Caki2 (cell line): ENCODE measurements around the gene WWC2. TPM values are rescaled to one million over a fixed set of nuclear protein-coding genes. Genes with fewer than 3 reads are reported as not detected.
A peak's percentile ranks its signal among the peaks of the same experiment; 100 is the strongest.

Source experiments
- DNase-seq: peaks from one replicate; pipeline ENCODE4 v3.0.0-alpha.2; 2015; ENCODE audit warnings: low read depth
- in situ Hi-C: cut with HindIII; loops from 2 replicates; pipeline ENCODE4 v1.10.0; 2016; ENCODE audit warnings: low sequenced_read_pairs, low pct_unique_long_range_greater_than_20kb, mixed read lengths
- total RNA-seq: library from RNA; depleted of rRNA; stranded (reverse); fragments of >200 nt; shearing (Covaris generic); gene quantifications from 2 replicates; pipeline ENCODE4 v1.2.3, GENCODE V29; 2014; ENCODE audit warnings: low replicate concordance

Gene WWC2
- total RNA-seq, 1 experiment from 2014 or later, result 8.3 TPM

DNA sequence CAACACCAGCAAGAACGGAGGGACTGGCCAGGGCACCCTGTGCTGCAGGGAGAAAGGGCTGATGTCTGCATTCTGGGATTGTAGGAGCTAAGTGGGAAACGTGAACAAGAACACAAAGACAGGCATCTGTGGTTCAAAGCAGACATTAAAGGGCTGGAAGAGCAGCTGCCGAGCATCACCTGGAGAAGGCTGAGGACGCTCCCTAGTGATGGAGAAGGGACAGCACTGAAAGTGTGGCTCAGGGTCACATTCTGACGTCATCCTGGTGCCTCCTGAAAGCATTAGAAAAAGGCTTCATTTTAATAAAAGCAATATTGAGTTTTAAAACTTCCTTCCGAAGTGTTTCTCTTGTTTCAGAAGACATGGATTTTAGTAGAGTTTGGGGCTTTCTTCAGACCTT lies 158.8 kb downstream of the WWC2 start:
- in situ Hi-C loops, result loop anchor here (25.0 kb wide), 1 partner anchor 321 kb away; no protein-coding TSS in a partner anchor
- DNase-seq, result no peak

DNA sequence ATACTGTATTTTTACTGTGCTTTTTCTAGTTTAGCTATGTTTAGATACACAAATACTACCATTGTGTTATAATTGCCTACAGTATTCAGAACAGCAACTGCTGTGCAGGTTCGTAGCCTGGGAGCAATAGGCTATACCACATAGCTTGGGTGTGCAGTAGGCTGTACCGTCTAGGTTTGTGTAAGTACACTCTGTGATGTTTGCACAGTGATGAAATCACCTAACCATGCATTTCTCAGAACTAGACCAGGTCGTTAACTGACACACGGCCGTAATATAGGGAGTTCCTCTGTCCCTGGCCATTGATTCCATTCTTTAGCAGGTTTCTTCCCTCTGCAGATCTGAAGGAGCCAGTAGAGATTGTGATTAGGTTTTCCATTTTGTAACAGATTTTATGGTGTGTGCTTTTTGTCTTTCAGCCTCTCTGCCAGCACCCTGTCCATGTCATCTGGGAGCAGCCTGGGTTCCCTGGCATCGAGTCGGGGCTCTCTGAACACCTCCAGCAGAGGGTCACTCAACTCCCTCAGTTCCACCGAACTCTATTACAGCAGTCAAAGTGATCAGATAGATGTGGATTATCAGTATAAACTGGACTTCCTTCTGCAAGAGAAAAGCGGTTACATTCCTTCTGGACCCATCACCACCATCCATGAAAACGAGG lies 161.6 kb downstream of the WWC2 start:
- in situ Hi-C loops, result loop anchor here (25.0 kb wide), 1 partner anchor 323 kb away; no protein-coding TSS in a partner anchor
- no peak for DNase-seq

DNA sequence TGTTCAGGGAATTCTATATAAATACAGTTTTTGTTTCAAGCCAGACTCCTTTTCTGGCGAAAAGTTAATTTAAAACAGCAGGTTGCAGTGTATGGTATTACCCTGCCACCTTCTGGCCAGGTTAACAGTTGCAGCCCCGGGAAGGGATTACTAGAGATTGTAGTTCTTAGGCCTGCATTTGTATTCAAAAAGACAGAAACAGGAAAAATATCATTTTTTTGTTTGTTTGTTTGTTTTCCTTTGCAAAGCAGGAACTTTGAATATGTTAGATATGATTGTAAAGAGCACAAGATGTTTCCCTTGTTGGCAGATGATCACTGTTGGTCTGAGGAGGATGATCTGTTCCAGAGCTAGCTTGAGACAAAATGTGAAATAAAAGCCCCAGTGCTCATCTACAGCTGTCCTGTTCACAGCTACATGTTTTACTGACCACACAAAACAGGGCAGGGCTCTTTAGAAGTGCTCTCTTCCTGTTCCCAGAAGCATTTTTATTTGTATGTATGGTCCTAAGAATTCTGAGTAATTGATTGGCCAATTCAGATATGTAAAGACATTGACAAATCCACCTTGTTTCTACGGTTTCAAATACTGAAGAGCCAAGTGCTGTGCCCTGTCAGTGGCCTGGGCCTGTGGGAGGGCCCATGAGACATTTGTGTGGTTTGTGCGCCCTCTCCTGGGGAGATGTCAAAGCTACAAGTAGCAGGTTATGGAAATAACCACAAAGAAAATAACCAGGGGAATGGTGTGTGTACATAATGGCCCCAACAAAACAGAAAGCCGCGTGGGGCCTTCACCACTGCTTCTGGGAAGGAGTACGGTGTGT lies 163.1 kb downstream of the WWC2 start:
- in situ Hi-C loops, result loop anchor here (25.0 kb wide), 1 partner anchor 325 kb away; no protein-coding TSS in a partner anchor

DNA sequence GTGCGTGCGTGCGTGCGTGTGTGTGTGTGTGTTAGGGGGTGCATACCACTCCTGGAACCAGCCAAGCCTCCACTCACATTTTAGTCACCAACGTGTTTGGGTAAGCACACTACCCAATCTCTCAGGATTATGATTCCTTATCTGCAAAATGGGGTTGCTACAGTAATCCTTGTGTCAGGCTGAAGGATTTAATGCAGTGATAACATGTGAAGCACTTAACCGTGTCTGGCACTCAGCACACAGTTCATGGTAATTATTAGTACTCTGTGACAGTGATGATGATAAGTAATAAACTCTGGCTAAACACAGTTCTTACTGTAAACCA lies 163.7 kb downstream of the WWC2 start:
- in situ Hi-C loops, result loop anchor here (25.0 kb wide), 1 partner anchor 325 kb away; no protein-coding TSS in a partner anchor

More for the DNA sequence above, 163.1 kb downstream of the WWC2 start:
- DNase-seq, result peak; percentile 69

DNA sequence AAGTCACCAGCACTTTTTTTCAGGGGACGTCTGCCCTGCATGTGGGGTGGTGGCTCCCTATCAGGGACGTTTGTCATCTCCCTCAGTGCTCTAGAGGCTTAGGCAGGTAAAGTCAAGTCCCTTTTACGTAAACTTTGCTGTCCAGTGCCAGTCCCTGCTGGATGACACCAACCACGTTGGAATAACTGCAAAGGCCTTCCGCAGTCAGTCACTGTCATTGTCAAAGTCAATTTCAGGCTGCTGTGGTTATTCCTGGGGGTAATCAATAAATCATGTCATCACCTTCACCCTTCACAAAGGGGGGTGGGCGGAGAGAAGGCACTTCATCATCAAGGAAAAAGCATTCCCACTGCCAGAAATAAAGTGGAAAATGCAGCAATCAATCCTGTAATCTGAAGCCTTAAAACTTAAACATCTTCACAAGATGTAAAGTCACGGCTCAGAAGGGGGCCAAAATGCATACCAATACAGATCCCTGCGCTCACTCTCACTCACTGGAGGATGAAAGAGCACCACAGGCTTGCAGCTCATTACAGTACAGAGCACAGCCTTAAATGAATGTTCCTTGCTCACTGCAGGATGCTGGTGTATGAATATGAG lies 164.8 kb downstream of the WWC2 start:
- in situ Hi-C loops, result loop anchor here (25.0 kb wide), 1 partner anchor 327 kb away; no protein-coding TSS in a partner anchor

More for the DNA sequence above, 163.7 kb downstream of the WWC2 start:
- DNase-seq, result no peak

DNA sequence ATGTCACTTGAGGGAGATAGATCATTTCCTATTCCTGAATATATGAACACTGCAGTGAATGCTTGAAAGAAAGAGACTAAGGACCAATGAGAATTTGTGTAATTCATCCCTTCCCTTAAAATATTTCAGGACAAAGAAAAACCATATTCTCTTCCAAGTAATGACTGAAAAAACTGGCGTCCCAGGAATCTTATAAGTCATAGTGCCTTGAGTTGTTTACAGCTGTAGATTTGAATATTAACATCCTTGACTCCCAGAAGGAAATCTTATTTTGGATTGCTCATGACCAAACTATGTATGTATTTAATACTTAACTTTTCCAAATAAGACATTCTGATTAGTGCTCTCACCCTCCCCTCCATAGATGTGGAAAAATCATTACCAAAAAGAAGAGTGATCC lies 165.6 kb downstream of the WWC2 start:
- in situ Hi-C loops, result loop anchor here (25.0 kb wide), 1 partner anchor 327 kb away; no protein-coding TSS in a partner anchor

More for the DNA sequence above, 164.8 kb downstream of the WWC2 start:
- no peak for DNase-seq

GRCh38 chr4:183266371-183266770 lies 167.3 kb downstream of the WWC2 start:
- no peak for DNase-seq
- in situ Hi-C loops, result loop anchor here (25.0 kb wide), 1 partner anchor 329 kb away; no protein-coding TSS in a partner anchor

More for the DNA sequence above, 165.6 kb downstream of the WWC2 start:
- DNase-seq, result no peak

DNA sequence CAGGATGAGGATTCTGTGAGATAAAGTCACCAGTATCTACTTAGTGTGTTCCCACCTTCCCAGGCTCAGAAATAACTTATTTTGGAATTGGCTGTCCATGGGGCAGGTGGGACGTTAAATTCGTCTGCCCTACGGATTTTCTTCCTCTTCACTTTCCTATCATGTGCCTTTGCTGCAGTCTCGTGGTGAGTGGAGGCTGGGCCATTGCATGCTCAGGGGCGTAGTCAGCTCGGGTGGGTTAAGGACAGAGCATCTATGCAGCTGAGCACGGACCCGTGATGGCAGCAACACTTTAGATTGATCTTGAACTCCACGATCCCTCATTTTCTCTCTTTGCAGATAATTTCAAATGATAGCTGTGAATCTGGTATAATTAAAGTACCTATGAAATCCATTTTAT lies 169.5 kb downstream of the WWC2 start:
- in situ Hi-C loops, result loop anchor here (25.0 kb wide), 1 partner anchor 331 kb away; no protein-coding TSS in a partner anchor
- DNase-seq, result no peak

- in situ Hi-C loops, result loop anchor here (25.0 kb wide), 1 partner anchor 335 kb away; no protein-coding TSS in a partner anchor
- DNase-seq, result no peak
Measured at GRCh38 chr4:183272384-183272783, 173.3 kb downstream of the WWC2 start.

- in situ Hi-C loops, result no loop called here
- DNase-seq, result no peak
Measured at GRCh38 chr4:183276106-183276505, 177.0 kb downstream of the WWC2 start.

DNA sequence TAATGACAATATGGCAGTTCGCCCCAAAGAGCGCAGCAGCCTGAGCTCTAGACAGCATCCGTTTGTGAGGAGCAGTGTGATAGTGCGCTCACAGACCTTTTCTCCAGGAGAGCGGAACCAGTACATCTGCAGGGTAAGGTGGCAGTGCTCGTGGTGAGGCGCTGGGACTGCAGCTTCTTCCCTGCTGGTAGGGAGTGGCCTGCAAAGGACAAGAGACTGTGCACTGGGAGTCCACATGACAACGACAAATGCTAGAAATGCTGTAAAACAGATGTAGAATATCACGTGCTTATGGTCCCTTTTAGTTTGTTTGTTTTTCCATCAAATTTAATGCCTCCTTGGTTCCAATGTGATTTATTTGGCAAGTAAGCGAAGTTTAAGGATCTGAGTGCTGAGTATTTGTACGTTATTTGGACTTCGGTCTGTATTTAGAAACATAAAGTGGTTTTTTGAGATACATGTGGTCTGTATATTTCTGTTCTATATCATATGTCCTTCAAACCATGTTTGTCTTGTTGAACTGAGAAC lies 185.3 kb downstream of the WWC2 start:
- in situ Hi-C loops, result no loop called here
- no peak for DNase-seq

GRCh38 chr4:183284965-183285364 lies 185.9 kb downstream of the WWC2 start:
- no peak for DNase-seq
- in situ Hi-C loops, result no loop called here

DNA sequence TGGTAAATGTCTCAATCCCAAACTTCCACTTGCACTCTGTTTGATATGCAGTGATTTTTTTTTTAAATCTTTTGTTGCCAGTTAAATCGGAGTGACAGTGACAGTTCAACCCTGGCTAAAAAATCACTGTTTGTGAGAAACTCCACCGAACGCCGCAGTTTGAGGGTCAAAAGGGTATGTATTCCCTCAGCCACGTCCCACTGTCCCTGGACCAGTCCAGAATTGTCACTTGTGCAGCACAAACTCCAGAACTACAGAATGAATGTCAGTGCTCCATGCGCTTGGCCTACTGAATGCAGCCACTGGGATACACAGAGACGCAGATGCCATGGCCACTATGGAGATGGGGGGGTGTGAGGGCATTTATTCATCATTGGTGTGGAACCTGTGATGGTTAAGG lies 186.8 kb downstream of the WWC2 start:
- in situ Hi-C loops, result no loop called here
- DNase-seq, result no peak

GRCh38 chr4:183286590-183287308 lies 187.7 kb downstream of the WWC2 start:
- in situ Hi-C loops, result no loop called here
- no peak for DNase-seq

GRCh38 chr4:183287309-183287659 lies 188.2 kb downstream of the WWC2 start:
- in situ Hi-C loops, result no loop called here
- peak; percentile 65 for DNase-seq

GRCh38 chr4:183287677-183288076 lies 188.6 kb downstream of the WWC2 start:
- peak; percentile 36 for DNase-seq

DNA sequence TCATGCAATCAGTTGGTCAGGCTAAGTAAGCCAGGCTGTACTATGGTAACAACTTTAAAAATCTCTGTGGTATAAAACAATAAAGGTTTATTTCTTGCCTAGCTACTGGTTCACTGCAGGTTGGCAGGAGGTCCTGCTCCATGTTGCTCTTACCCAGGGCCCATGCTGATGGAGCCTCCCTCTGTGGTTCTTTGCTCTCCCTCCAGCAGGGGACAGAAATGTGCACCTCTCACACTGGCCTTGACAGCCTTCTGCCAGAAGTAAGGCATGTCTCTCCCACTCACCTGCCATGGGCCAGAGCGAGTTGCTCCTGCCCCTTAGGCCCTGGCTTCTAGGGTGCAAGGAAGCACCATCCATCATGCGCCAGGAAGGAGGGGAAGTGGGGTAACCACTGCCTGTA lies 189.9 kb downstream of the WWC2 start:
- DNase-seq, result no peak
- in situ Hi-C loops, result no loop called here

More at GRCh38 chr4:183287677-183288076, 188.6 kb downstream of the WWC2 start:
- in situ Hi-C loops, result no loop called here

DNA sequence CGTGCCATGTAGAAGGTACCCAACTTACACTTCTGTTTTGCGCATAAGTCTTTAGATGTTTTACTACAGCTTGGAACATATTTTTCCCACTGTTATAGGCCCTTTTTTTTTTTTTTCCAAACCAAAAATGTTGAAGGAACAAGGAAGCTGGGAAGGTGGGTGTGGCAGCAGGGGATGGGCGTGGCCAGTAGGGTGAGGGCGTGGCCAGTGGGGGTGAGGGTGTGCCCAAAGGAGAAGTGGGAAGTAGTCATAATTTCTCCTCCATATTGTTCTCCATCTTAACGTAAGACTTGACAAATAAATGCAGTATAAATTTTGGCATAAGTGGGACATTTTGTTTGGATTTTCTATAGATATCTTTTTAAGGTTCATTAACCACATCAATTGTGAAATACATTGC lies 190.6 kb downstream of the WWC2 start:
- peak; percentile 12 for DNase-seq
- in situ Hi-C loops, result no loop called here
